M059J (cell line): ENCODE data around the gene NEK9. TPM values are rescaled to one million over a fixed set of nuclear protein-coding genes. Genes with fewer than 3 reads are reported as not detected.

Source experiments
- DNase-seq: peaks from one replicate; pipeline ENCODE4 v3.0.0-alpha.2; 2012; ENCODE audit warnings: low read depth
- total RNA-seq: library from RNA; depleted of rRNA; stranded (reverse); fragments of >200 nt; shearing (Covaris generic); gene quantifications from 2 replicates; pipeline ENCODE4 v1.2.3, GENCODE V29; 2014

Gene NEK9
- total RNA-seq, 1 experiment from 2014 or later = 16.4 TPM

- DNase-seq = no peak
Observed at GRCh38 chr14:75067212-75067611, 59.6 kb downstream of the NEK9 start.

GRCh38 chr14:75066691-75067090, 60.2 kb downstream of the NEK9 start:
- no peak for DNase-seq

- DNase-seq = no peak
Observed at GRCh38 chr14:75064205-75064567, 62.7 kb downstream of the NEK9 start.

- DNase-seq = peak; percentile 88
Observed at GRCh38 chr14:75063491-75064204, 63.2 kb downstream of the NEK9 start, which contains the start of gene ACYP1. Gene ACYP1 (minus strand): TSS chr14:75064024. CDS start chr14:75063553, 471 bp downstream.

- peak; percentile 23 for DNase-seq
Observed at GRCh38 chr14:75063013-75063412, 63.8 kb downstream of the NEK9 start.

GRCh38 chr14:75060420-75060819, 66.4 kb downstream of the NEK9 start:
- DNase-seq = no peak

DNA sequence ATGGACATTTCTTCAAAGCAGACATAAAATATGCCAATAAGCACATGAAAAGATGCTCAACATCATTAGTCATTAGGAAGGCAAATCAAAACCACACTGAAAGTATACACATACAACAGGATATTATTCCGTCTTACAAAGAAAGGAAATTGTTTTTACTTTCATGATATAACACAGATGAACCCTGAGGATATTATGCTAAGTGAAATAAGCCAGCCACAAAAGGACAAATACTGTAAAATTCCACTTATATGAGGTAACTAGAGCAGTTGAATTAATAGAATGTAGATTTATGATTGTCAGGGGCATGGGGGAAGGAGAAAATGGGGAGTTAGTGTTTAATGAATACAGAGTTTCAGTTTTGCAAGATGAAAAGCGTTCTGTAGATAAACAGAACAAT, 67.2 kb downstream of the NEK9 start:
- DNase-seq = peak; percentile 83

GRCh38 chr14:75054421-75054820, 72.4 kb downstream of the NEK9 start:
- DNase-seq = no peak

DNA sequence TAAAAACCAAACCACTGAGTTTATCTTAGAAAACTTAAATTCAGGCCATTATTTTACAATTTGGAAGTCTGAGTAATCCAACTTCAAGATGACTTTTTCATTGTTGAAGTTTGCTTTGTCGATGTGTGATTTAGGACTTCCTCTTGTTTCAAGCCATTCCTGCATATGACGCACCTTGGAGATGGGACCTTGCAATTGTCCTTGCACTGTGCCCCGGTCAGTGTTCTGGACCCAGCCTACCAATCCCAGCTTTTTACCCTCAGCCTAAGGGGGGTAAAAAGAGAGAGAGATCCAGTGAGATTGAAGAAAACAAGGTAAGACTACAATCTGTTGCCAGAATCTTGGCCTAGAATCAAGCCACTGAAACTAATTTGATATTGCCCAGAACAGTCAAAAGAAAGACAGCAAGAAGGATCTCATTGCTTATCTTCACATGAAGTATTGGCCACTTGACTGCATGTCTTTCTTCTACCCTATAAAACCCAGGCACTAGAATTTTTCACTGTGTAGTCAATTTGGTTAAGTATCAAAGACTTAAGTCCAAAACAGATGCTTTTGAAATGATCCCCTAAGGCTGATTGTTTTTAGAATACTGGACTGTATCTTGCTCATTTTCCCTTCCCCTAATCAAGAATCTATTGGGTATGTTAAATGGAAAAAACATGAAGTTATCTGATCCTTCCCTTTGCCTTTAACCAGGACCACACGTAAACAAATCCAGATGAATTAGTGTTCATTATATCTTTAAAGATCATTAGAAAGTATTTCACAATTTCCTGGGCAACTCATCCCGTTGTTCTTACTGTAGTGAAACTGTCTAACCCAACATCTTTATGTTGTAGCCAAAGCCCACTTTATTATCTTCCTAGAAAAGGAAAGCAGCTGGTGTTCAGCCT, 73.2 kb downstream of the NEK9 start:
- DNase-seq = peak; percentile 19

DNA sequence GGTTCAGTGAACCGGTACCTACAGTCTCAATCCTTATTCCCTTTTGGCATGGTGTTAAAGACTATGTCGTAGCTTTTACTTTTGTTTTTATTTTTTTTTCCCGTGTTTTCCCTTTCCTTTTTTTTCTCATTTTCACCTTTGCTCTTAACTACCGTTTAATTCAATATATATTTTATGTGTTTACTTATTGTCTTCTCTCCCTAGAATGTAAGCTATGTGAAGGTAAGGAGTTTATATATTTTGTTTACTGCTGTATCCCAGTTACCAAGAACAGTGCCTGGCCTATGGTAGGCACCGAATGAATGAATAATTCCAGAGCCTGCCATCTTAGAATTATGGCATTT, 75.3 kb downstream of the NEK9 start:
- DNase-seq = no peak

GRCh38 chr14:75050852-75051555, 75.8 kb downstream of the NEK9 start, which contains the start of gene MLH3:
Gene MLH3 (minus strand): TSS chr14:75051467. CDS start chr14:75049655, 1,812 bp downstream.
- peak; percentile 81 for DNase-seq

GRCh38 chr14:75049731-75050201, 77.1 kb downstream of the NEK9 start:
- no peak for DNase-seq

DNA sequence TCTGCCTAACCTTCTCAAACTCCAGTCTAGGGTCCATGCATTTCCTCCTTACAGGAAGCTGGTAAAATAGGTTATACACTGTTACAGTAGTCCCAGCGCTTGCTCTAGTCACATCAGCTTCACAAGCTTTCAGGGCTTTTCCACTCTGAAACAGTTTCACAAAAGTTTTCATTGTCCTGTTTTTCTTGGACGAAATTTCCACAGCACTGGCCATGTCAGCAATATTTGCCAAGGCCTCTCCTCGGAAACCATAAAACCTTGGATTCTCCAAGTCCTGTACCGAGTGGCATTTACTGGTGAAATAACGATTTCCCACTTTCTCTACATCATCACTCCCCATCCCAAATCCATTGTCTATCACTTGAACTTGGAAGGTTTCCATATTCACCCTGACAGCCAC, 77.7 kb downstream of the NEK9 start:
- no peak for DNase-seq

- DNase-seq = no peak
Observed at GRCh38 chr14:75048101-75048500, 78.7 kb downstream of the NEK9 start.

DNA sequence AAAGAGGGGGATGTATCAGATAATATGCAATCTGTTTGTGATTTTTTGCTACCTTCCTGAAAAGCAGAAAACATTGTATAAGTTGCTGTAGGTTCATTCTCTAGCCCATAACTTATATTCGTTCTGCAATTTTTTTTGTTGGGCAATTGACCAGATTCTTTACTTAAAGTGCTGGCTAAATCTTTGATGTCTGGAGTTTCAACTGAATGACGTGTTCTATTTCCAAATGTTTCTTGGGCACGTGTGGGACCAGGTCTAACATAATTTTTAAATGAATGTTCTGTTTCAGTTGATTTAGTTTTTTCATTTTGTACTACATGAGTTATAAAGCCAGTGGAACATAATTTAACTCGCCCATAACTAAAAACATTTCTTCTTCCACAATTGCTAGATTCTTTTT, 79.3 kb downstream of the NEK9 start:
- DNase-seq = no peak

GRCh38 chr14:75046899-75047298, 79.9 kb downstream of the NEK9 start:
- peak; percentile 64 for DNase-seq

GRCh38 chr14:75046275-75046674, 80.6 kb downstream of the NEK9 start:
- no peak for DNase-seq

GRCh38 chr14:75044752-75045151, 82.1 kb downstream of the NEK9 start:
- DNase-seq = no peak

- peak; percentile 77 for DNase-seq
Observed at GRCh38 chr14:75044322-75044721, 82.5 kb downstream of the NEK9 start.

DNA sequence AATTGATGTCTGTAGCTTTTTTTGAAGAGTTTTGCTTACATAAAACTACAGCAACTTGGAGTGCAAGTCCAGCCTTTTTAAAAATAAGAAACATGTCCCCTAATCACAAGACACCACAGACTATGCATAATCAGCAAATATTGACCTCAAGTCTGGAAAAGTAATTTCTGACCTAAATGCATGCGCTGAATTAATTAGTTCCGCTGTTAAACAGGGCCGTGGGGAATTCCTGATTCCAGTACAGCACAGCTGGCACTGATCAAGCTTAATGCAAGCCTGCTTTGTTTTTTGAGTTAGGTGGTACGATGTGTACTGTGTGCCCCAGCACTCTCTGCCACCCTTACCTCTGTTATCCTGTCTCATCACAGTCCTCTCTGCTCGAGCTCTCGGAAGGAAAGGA, 84.8 kb downstream of the NEK9 start:
- peak; percentile 21 for DNase-seq

GRCh38 chr14:75041613-75042012, 85.2 kb downstream of the NEK9 start:
- peak; percentile 52 for DNase-seq

DNA sequence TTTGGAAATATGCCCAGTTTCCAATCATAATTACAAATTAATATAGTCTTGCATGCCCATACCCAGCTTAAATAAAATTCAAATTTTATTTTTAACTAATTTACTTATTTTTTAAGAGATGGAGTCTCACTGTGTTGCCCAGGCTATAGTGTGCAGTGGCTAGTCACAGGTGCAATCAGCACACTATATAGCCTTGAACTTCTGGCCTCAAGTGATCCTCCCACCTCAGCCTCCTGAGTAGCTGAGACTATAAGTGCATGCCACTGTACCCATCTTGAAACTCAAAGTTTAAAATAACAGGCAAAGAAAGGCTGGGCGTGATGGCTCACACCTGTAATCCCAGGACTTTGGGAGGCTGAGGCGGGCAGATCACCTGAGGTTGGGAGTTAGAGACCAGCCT, 85.9 kb downstream of the NEK9 start:
- no peak for DNase-seq
